Activated CD8-positive, alpha-beta memory T cell treated with anti-CD3 and anti-CD28 coated beads, Interleukin-2, amount 50 U/mL, for 24 hours (primary cell): ENCODE results near the gene PEX3.
"Not testable (repeated sequence)": the region's sequence is repeated elsewhere in the genome, so short reads cannot be mapped to it uniquely, and the experiment has no call there.

Experiments
- DNase-seq: peaks from one replicate; pipeline ENCODE4 v3.0.0-alpha.2; 2020; ENCODE audit errors: extremely low read depth

The PEX3 gene

GRCh38 chr6:143447865-143448264, 2.7 kb upstream of the PEX3 start:
- DNase-seq = not testable (repeated sequence)

- no peak for DNase-seq
Measured at GRCh38 chr6:143449082-143449713, 1.4 kb upstream of the PEX3 start.

GRCh38 chr6:143449714-143450452, 722 bp upstream of the PEX3 start:
- no peak for DNase-seq

GRCh38 chr6:143451531-143451930, 926 bp downstream of the PEX3 start:
- DNase-seq = no peak

GRCh38 chr6:143457563-143458359, 7.2 kb downstream of the PEX3 start:
- DNase-seq = no peak

- DNase-seq = no peak
Measured at GRCh38 chr6:143465546-143465945, 14.9 kb downstream of the PEX3 start.

- DNase-seq = no peak
Measured at GRCh38 chr6:143468026-143468425, 17.4 kb downstream of the PEX3 start.

- DNase-seq = not testable (repeated sequence)
Measured at GRCh38 chr6:143468823-143469222, 18.2 kb downstream of the PEX3 start.

- DNase-seq = no peak
Measured at GRCh38 chr6:143471822-143472221, 21.2 kb downstream of the PEX3 start.

GRCh38 chr6:143476545-143476944, 25.9 kb downstream of the PEX3 start:
- no peak for DNase-seq

GRCh38 chr6:143478479-143479062, 28.0 kb downstream of the PEX3 start:
- no peak for DNase-seq

GRCh38 chr6:143482593-143482992, 32.0 kb downstream of the PEX3 start:
- no peak for DNase-seq

GRCh38 chr6:143485967-143486366, 35.4 kb downstream of the PEX3 start:
- DNase-seq = no peak

GRCh38 chr6:143486752-143487151, 36.1 kb downstream of the PEX3 start:
- DNase-seq = no peak

- DNase-seq = no peak
Measured at GRCh38 chr6:143490244-143490643, 39.6 kb downstream of the PEX3 start.

- DNase-seq = no peak
Measured at GRCh38 chr6:143490775-143491174, 40.2 kb downstream of the PEX3 start.

GRCh38 chr6:143496974-143497373, 46.4 kb downstream of the PEX3 start:
- no peak for DNase-seq

GRCh38 chr6:143498428-143498827, 47.8 kb downstream of the PEX3 start:
- DNase-seq = no peak

GRCh38 chr6:143501851-143502250, 51.2 kb downstream of the PEX3 start:
- no peak for DNase-seq

GRCh38 chr6:143504369-143504768, 53.8 kb downstream of the PEX3 start:
- DNase-seq = no peak

- DNase-seq = no peak
Measured at GRCh38 chr6:143505111-143505510, 54.5 kb downstream of the PEX3 start.

- no peak for DNase-seq
Measured at GRCh38 chr6:143505537-143505936, 54.9 kb downstream of the PEX3 start.
